Transverse colon (tissue), 4 donors: ENCODE data around the gene BTF3L4. TPM values are rescaled to one million over a fixed set of nuclear protein-coding genes. Genes with fewer than 3 reads are reported as not detected.
"Not testable (repeated sequence)": the region's sequence is repeated elsewhere in the genome, so short reads cannot be mapped to it uniquely, and the experiment has no call there.

Source experiments
- DNase-seq: peaks from one replicate; pipeline ENCODE4 v3.0.0-alpha.2; 2019
- H3K27ac ChIP-seq, 4 donors: fragments of 200-600 bp; sonication (generic); 2 replicates each; pipeline ENCODE4 v1.5.1; 2016 to 2018; ENCODE audit warnings: inconsistent platforms in 4 of 4
- H3K27me3 ChIP-seq: fragments of 200-600 bp; sonication (generic); 2 replicates; pipeline ENCODE4 v1.5.1; 2017; ENCODE audit warnings: inconsistent platforms
- H3K36me3 ChIP-seq, 4 donors: fragments of 200-600 bp; sonication (generic); 2 replicates each; pipeline ENCODE4 v1.5.1; 2017 to 2019; ENCODE audit warnings: inconsistent platforms in 4 of 4
- H3K4me1 ChIP-seq, 4 donors: fragments of 200-600 bp; sonication (generic); 2 replicates each; pipeline ENCODE4 v1.5.1; 2017 to 2020; ENCODE audit warnings: inconsistent platforms in 4 of 4
- H3K4me3 ChIP-seq, 4 donors: fragments of 200-600 bp; sonication (generic); 1 replicate in 1 of 4; 2 replicates in 3 of 4; pipeline versions ENCODE4 v1.5.1 to v1.6.1; 2017 to 2019; ENCODE audit warnings: inconsistent platforms in 4 of 4
- H3K9me3 ChIP-seq, 2 donors: fragments of 200-600 bp; sonication (generic); 2 replicates each; pipeline ENCODE4 v1.5.1; 2017 to 2019; ENCODE audit warnings: inconsistent platforms in 2 of 2
- CTCF ChIP-seq, 5 experiments: fragments of 200-600 bp in 3 of 5; fragments of 450-650 bp in 2 of 5; sonication (generic) in 3 of 5; IDR thresholded peaks; 1 replicate in 2 of 5; 2 replicates in 3 of 5; pipeline ENCODE4 v1.5.1; 2016 to 2017; ENCODE audit warnings: antibody characterized with exemption in 5 of 5, inconsistent platforms in 3 of 5, mild to moderate bottlenecking in 2 of 5, moderate library complexity in 1 of 5
- EP300 ChIP-seq: sonication (generic); formaldehyde crosslinking; IDR thresholded peaks from one replicate; pipeline ENCODE4 v1.6.1; 2017; ENCODE audit warnings: antibody characterized with exemption, low read depth
- POLR2A ChIP-seq: fragments of 450-650 bp; IDR thresholded peaks from one replicate; pipeline ENCODE4 v1.6.1; 2016; ENCODE audit warnings: antibody characterized with exemption, mild to moderate bottlenecking, moderate library complexity
- POLR2AphosphoS5 ChIP-seq, 3 donors: sonication (generic); formaldehyde crosslinking; IDR thresholded peaks; one replicate each; pipeline ENCODE4 v1.6.1; 2016; ENCODE audit warnings: antibody characterized with exemption in 3 of 3
- WGBS, 2 donors: methylation state at CpG; one replicate each; pipeline ENCODE4 v1.1.5; 2018; ENCODE audit warnings: low coverage in 1 of 2; 5-methylcytosine and 5-hydroxymethylcytosine counted together
- in situ Hi-C, 4 donors: fragments of 200-750 bp; cut with MboI; loops; one replicate each; pipeline versions ENCODE4 v1.15.0 to v1.15.1; 2017; ENCODE audit warnings: low sequenced_read_pairs in 3 of 4, low pct_ligation_motif_present in 1 of 4, low pct_unique_long_range_greater_than_20kb in 1 of 4
- intact Hi-C: fragments of 100-400 bp; cut with DNase I; formaldehyde crosslinking; loops from one replicate; pipeline ENCODE4 v1.15.1; 2023; ENCODE audit warnings: low total_unique reads
- total RNA-seq, 4 donors: library from RNA; depleted of rRNA; stranded (reverse); fragments of >200 nt; gene quantifications; one replicate each; pipeline ENCODE4 v1.1.0, GENCODE V29; 2016

BTF3L4 gene
- total RNA-seq, 4 donors from 2014 or later: 5.2 to 32.1 (median 14.2) TPM

GRCh38 chr1:52059888-52060287 is 3.8 kb downstream of the BTF3L4 start:
- H3K9me3 ChIP-seq: no peaks in the 10 kb centered on the region
- H3K4me3 ChIP-seq: no peak overlapping the region
- 95 to 100% methylated on average over 1 of the region's 1 CpG for WGBS, 2 donors
- intact Hi-C loops (no loop called here), in situ Hi-C loops (no loop called here)
- TF ChIP-seq CTCF (IDR thresholded peaks at IDR 0.05) (no peak), EP300 (no peak), POLR2A (no peak), POLR2AphosphoS5 (IDR thresholded peaks at IDR 0.05) (no peak)
- peaks cover 9 to 31% (median 26%) of the 10 kb centered on the region in 4 donors for H3K4me1 ChIP-seq
- H3K27me3 ChIP-seq: no peaks in the 10 kb centered on the region
- peaks cover 0 to 32% (median 7%) of the 10 kb centered on the region in 4 donors for H3K36me3 ChIP-seq
- no peak for DNase-seq
- H3K27ac ChIP-seq: no peak overlapping the region

GRCh38 chr1:52060822-52061221 is 4.7 kb downstream of the BTF3L4 start:
- H3K4me3 ChIP-seq: no peak overlapping the region
- TF ChIP-seq POLR2A: no peak
- no peak for TF ChIP-seq POLR2AphosphoS5 (IDR thresholded peaks at IDR 0.05)
- TF ChIP-seq CTCF (IDR thresholded peaks at IDR 0.05): no peak
- TF ChIP-seq EP300: no peak
- H3K27me3 ChIP-seq: no peaks in the 10 kb centered on the region
- 90 to 94% methylated on average over 2 to 4 of the region's 4 CpGs for WGBS, 2 donors
- H3K27ac ChIP-seq: no peak overlapping the region
- no peak for DNase-seq
- intact Hi-C loops (no loop called here), in situ Hi-C loops (no loop called here)
- H3K4me1 ChIP-seq: peaks cover 9 to 31% (median 26%) of the 10 kb centered on the region in 4 donors
- no peaks in the 10 kb centered on the region for H3K9me3 ChIP-seq
- peaks cover 0 to 41% (median 11%) of the 10 kb centered on the region in 4 donors for H3K36me3 ChIP-seq

- no peak overlapping the region for H3K27ac ChIP-seq
- in situ Hi-C loops (no loop called here), intact Hi-C loops (no loop called here)
- DNase-seq: no peak
- no peaks in the 10 kb centered on the region for H3K27me3 ChIP-seq
- no peak overlapping the region for H3K4me3 ChIP-seq
- WGBS, 2 donors: 85 to 88% methylated on average over 2 of the region's 2 CpGs
- peaks cover 0 to 16% (median 11%) of the 10 kb centered on the region in 4 donors for H3K4me1 ChIP-seq
- peaks cover 0 to 51% (median 16%) of the 10 kb centered on the region in 4 donors for H3K36me3 ChIP-seq
- H3K9me3 ChIP-seq: no peaks in the 10 kb centered on the region
- no peak for TF ChIP-seq EP300
- TF ChIP-seq POLR2A: no peak
- no peak for TF ChIP-seq POLR2AphosphoS5 (IDR thresholded peaks at IDR 0.05)
Measured at GRCh38 chr1:52063192-52063591, 7.1 kb downstream of the BTF3L4 start.

- H3K4me3 ChIP-seq: no peak overlapping the region
- no peak for DNase-seq
- H3K27me3 ChIP-seq: no peaks in the 10 kb centered on the region
- in situ Hi-C loops (no loop called here), intact Hi-C loops (no loop called here)
- H3K4me1 ChIP-seq: peaks cover 0 to 34% (median 9%) of the 10 kb centered on the region in 4 donors
- no peak for TF ChIP-seq EP300
- TF ChIP-seq POLR2AphosphoS5 (IDR thresholded peaks at IDR 0.05): no peak
- no peak for TF ChIP-seq CTCF (IDR thresholded peaks at IDR 0.05)
- TF ChIP-seq POLR2A: no peak
- 82% methylated on average over 4 of the region's 4 CpGs; no CpG with 5 or more reads in 1 of the 2 donors for WGBS, 2 donors
- peaks cover 0 to 11% (median 6%) of the 10 kb centered on the region in 4 donors for H3K36me3 ChIP-seq
- H3K27ac ChIP-seq: peak overlapping the region; percentile 41 to 73 (median 64)
- H3K9me3 ChIP-seq: no peaks in the 10 kb centered on the region
Measured at GRCh38 chr1:52070704-52071103, 14.6 kb downstream of the BTF3L4 start.

GRCh38 chr1:52072291-52072690 is 16.2 kb downstream of the BTF3L4 start:
- DNase-seq: no peak
- Histone ChIP-seq H3K4me3 (no peak overlapping the region), H3K4me1 (peaks cover 0 to 34% (median 9%) of the 10 kb centered on the region in 4 donors), H3K27ac (no peak overlapping the region), H3K36me3 (no peaks in the 10 kb centered on the region), H3K9me3 (no peaks in the 10 kb centered on the region), H3K27me3 (no peaks in the 10 kb centered on the region)
- TF ChIP-seq POLR2AphosphoS5 (IDR thresholded peaks at IDR 0.05): no peak
- TF ChIP-seq EP300: no peak
- no peak for TF ChIP-seq CTCF (IDR thresholded peaks at IDR 0.05)
- TF ChIP-seq POLR2A: no peak
- in situ Hi-C loops: no loop called here
- intact Hi-C loops: no loop called here
- 80 to 93% methylated on average over 2 to 6 of the region's 6 CpGs for WGBS, 2 donors

GRCh38 chr1:52077277-52077676 is 21.2 kb downstream of the BTF3L4 start:
- peaks cover 0 to 17% (median 7%) of the 10 kb centered on the region in 4 donors for H3K4me1 ChIP-seq
- H3K9me3 ChIP-seq, H3K4me3 ChIP-seq, DNase-seq, in situ Hi-C loops, H3K36me3 ChIP-seq, H3K27ac ChIP-seq, intact Hi-C loops, H3K27me3 ChIP-seq: not testable (repeated sequence)
- 98% methylated on average over 6 of the region's 6 CpGs; no CpG with 5 or more reads in 1 of the 2 donors for WGBS, 2 donors
